COLO668 (cell line): ENCODE measurements around the gene RPL18A.

Source experiments
- DNase-seq: peaks from one replicate; lab custom pipeline; 2025; ENCODE audit not compliant: unreplicated experiment; lab: John Stamatoyannopoulos, UW

RPL18A gene

DNA sequence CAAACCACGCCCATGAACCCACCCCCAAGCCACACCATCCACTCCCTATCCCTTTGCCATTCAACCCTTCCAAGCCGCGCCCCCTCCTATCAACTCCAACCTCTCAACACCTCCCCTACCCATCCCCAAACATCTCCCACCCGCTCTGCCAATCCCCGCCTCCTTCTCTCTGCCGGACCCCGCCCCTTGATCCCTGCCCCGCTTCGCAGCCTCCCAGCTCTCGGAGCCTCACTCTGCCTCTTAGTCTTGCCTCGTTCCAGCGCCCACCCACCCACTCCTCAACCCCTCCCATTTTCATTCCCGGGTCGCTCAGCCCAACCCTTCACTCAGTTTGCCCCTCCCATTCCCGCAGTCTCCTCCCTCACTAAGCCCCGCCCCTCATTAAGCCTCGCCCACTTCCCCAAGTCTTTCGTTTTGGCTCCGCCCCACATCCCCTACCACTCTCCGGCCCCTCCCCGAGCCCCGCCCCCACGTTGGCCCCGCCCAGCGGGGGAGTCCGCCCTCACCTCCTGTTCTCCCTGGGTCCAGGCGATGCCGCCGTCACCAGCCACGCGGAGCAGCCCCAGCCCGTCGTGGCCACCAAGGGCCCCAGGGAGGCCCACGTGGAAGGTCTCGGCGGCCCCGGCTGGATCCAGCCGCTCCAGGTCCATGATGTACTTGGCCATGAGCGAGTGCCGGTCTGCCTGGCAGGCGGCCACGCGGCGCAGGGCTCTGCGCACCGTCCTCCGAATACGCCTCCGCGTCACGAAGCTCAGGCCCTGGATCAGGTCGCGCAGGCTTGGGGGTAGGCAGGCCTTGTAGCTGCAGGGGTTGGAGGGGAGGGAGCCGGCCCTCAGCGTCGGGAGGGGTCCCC is 17.7 kb upstream of the RPL18A start:
- DNase-seq, result peak; percentile 64

DNA sequence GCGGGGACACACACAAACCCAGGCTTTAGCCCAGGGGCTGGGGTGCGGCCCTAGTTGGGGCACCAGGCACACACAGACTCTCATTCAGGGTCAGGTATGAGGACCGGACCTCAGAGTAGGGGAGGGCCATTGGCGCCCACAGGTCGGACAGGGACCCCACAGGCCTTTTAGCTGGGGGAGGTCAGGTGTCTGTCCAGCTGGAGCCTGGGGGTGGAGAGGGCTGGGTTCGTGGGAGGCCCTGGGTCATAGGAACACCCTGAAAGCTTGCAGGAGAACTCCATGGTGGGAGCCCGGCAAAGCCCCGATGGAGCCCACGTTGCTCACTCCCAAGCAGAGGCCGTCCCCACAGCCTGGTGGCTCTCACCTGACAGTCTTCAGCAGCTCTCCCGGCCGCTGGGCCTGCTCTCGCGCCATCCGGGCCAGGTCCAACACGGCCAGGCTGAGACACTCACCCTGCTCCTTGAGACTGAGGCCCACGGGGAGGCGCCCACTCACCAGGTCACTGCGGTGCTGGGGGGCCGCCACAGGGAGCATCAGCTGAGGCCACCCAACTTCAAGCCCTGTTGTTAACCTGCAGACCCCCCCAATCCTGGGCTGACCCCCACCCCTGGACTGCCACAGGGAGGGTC is 16.9 kb upstream of the RPL18A start:
- DNase-seq, result no peak

DNA sequence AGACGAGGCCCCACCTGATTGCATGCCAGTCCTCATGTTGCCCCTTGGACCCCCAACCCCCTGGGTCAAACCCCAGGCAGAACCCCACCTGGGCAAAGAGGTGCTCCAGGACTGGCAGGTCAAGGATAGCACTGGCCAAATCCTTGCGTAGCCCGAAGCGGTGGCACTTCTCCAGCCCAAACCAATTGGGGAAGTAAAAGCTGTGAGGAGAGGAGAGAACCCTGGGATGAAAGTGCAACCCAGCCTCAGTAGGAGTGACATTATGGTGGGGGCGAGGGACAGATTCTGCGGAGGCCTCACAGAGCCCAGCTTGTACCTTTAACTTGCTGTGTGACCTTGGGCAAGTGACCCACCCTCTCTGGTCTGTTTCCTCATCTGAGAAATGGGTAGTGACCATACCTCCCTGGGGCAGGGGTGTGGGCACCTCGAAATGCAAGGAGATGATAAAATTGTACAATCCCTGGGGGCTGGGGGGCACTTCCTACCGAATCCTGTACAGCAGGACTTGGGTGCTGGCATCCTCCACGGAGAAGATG is 16.4 kb upstream of the RPL18A start:
- no peak for DNase-seq

DNA sequence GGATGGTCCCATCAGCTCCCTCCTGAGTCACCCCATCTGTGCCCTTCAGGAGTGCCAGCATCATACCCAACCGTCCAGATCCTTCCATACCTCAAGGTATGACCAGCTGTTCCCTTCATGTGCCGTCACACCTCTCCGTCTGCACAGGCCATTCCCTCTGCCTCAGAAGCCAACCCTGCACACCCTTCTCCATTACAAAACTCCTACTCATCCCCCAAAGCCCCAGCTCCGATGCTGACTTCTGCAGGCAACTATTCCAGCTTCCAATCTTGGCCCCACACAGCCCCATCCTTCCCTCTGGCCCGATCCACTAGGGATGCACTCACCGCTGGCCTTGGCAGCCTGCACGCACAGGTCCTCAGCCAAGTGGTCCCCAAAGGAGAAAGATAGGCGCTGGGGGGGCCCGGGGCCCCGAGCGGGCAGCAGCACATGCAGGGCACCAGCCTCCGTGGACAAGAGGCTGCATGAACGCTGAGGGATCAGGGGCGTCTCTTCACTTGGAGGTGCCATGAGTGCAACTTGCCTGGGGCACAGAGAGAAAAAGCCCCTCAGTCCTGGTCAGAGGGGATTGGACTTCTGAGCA is 15.7 kb upstream of the RPL18A start:
- no peak for DNase-seq

DNA sequence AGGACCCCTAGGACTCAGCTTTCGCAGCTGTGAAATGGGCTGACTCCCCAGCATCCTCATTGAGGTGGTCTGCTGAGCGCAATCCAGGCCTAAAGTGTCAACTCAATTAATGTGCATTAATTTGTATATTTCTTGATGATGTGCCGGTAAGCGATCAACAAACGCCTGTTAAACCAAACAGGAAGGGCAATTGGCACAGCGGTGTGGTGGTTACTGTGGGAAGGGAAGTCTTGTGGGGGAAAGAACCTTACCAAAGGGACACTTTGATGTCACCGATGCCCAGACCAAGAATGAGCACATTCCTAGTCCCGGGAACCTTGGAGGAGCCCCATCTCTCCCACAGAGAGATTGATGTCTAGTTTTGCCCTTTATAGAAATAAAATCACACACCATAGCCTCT is 13.6 kb upstream of the RPL18A start:
- no peak for DNase-seq

DNA sequence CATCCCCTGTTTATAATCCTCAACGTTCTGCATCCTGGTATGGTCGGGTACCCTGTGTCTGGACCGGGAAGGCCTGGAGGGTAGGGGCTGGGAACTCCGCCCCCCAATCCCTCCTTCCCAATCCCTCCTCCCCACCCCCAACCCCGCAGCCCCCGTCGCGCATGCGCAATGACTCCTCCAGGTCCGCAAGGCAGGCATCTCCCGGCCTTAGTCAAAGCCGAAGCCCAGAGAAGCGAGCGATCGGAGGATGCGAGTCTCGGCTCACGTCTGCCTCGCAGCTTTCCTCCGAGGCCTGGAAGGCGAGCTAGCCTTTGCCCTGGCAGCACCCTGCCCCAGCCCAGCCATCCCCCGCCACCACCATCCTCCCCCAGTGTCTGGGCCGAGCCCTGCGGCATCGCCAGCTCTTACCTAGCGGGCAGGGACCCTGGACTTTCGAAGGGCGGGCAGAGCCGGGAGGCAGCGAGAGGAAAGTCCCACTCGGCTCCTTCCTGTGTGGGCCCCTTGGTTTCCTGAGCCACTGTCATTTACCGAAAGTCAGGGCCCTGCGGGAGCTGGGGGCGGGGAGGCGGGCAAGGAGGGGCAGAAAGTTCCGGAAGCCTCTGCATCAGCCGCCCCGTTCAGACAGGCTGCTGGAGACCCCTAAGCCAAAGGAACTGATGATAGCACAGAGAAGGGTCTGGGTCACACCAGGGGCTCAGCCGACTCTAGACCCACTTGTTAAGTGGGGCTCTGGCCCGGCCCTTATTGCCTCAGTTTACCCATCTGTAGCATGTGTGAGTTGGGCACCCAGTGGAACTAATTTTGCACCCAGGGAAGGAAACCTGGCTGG is 12.0 kb upstream of the RPL18A start, which contains the start of gene JAK3:
TSS of gene JAK3 (minus strand) at position 445 of the 829 bp plus-strand sequence. CDS start 3,565 bp downstream, outside the sequence.
- peak; percentile 9 for DNase-seq

DNA sequence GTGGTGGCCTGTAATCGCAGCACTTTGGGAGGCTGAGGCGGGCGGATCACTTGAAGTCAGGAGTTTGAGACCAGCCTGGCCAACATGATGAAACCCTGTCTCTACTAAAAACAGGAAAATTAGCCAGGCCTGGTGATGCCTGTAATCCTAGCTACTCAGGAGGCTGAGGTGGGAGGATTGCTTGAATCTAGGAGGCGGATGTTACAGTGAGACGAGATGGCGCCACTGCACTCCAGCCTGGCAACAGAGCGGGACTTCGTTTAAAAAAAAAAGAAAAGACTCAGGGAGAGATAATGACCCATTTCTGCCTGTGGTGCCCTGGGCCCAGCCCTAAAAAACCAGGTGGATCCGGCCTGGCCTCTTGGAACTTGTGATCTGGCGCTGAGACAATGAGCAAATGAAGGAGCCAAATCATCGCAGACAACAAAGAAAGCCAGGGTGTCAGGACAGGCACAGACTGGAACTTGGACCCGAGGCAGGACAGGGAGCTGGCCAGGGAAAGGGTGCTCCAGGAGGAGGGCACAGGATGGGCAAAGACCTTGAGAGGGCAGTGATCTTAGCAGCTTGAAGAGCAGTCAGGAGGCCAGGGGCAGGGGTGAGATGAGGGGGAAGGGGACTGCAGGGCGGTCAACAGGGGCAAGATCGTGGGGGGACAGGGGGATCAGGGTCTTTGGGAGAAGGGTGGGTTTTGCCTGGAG is 11.0 kb upstream of the RPL18A start:
- DNase-seq, result no peak

DNA sequence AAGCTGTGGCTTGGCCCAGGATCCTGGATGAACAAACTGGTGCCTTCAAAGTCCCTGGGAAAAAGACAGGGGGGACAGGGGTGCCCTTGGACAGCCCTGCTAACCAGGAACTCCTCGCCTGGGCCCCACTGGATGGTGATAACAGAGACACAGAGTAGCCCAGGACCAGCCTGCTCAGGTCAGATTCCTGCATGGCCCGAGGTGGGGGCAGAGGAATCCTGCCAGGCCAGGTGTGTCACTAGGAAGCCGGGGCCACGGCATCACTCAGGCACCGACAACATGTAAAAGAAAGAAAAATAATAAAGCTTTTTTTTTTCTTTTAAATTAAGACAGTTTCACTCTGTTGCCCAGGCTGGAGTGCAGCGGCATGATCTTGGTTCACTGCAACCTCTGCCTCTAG is 5.6 kb upstream of the RPL18A start:
- no peak for DNase-seq

DNA sequence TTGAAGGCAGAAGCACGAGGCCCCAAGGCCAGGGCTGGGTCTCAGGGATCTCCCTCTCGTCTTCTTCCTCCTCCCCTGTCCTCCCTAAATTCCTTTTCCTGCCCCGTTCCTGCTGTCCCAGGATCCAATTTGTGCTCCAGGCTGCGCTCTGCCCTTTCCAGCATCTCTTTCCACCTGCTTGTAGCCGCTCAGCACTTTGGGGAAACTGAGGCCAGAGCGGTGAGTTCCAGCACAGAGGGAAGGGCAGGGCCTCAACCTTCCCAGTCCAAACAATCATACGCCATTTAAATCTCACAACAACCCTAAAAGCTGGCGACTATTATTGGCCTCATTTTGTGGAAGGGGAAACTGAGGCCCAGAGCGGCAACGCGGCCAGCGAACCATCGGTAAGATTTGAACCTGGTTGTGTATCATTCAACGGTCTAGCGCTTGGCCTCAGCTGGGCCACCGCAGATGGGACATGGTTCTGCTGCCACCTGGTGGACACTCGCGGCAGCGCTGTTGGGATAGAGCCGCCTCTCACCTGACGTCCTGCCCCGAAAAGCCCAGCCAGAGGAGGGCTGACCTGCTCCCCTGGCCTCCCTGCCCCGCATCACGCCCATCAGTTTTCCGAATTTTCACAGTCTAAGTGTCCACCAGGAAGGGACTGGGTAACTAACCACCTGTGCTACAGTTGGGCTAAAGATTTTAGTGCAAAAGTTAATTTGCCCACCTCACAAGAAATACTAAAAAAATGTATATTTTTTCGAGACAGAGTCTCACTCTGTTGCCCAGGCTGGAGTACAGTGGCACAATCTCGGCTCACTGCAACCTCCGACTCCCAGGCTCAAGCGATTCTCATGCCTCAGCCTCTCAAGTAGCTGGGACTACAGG is 4.2 kb upstream of the RPL18A start:
- peak; percentile 75 for DNase-seq

DNA sequence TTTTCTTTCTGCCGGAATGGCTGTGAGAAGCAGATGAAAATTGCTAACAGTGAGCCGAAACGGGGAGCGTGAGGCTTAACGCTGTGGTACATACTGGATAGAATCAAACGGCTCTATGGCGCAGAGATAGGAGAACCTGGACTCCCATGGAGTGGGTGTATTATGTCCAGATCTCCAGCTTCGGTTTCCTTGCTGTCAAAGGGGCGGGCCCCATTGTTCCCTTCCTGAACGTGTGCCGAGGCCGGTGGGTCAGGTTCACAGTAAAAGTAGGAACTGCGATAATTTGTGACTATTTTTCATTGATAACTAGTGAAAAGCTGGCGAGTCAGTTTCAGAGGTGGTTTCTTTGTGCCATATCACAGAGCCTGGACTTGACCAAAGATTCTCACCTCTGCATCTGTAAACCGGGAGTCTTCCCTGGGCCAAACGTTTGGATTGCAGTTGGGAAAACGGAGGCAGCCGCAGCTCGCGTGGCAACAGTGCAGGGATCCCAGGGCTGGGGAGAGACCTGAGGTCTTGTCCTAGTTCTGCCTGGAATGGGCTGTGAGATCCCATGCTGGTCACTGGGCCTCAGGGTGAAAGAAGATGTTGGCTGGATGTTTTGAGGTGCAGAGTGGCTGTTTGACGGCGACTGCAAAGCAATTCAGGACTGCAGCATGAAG is 752 bp downstream of the RPL18A start:
- DNase-seq, result peak; percentile 13

DNA sequence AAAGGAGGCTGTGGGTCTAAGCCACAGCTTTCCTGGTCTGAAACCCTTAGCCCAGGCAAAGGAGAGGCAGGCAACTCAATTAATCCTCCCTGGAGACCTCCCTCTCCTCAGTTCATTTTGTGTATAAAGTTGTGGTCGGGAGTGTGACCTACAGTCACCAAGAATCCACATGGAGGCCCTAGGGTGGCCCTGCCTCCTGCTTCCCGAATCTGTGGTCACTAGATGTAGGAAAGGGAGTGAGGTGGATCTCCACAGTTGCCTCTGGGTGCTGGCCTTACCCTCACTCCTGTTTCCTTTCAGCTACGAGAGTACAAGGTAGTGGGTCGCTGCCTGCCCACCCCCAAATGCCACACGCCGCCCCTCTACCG is 1.3 kb downstream of the RPL18A start:
- DNase-seq, result no peak

DNA sequence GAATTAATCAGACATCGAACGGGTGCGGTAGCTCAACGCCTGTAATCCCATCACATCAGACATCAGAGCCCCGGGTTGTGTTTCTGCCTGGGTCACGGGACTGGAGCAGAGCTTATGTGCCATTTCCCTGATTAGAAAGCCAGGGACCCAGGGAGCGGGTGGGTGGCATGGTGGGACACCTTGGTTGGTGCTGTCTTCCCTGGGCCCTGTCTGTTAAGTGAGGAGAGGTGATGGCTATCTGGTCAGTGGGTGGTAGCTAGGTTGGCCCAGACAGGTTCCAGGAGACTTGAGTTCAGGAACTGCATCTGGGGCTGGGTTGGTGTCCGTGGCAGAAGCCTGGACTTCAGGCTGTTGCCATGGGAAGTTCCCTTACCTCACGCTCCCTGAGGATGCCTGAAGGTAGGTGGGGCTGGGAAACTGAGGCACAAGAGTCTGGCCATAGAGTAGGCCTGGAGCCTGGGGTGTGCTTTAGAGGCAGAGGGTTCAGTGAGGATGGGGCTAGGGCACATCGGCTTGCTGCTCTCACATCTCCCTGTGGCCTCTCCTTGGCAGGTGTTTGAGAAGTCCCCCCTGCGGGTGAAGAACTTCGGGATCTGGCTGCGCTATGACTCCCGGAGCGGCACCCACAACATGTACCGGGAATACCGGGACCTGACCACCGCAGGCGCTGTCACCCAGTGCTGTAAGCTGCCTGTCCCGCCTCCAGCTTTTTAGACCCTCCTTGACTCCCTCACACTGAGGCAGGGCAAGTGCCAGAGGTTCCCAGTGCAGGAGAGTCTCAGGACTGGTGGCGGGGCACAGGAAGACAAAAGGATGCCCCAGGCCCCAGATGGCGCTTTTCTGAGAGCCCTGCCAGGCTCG is 2.1 kb downstream of the RPL18A start:
- DNase-seq, result no peak

DNA sequence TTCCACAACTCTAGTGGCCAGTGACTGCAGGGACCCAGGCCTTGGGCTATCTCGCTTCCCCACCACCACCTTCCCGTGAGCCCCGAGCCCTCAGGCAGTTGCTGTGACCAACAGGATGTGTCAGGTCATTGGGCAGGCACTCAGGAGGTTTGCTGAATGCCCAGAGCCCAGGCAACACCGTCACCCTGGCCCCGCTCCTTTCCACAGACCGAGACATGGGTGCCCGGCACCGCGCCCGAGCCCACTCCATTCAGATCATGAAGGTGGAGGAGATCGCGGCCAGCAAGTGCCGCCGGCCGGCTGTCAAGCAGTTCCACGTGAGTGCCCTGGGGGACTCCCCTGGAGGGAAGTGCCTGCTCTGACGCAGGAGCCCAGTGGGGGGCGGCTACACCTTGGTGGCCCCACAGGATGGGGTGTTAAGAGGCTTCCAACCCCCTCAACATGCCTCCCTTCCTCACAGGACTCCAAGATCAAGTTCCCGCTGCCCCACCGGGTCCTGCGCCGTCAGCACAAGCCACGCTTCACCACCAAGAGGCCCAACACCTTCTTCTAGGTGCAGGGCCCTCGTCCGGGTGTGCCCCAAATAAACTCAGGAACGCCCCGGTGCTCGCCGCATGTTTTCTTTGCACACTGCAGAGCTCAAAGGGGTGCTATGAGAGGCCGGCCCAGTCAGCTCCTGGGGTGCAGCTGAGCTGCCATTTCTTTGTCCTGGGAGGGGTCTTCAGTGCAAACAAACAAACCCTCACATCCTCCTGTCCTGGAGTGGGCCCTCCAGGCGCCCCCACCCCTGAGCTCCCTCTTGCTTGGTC is 3.2 kb downstream of the RPL18A start:
- no peak for DNase-seq

DNA sequence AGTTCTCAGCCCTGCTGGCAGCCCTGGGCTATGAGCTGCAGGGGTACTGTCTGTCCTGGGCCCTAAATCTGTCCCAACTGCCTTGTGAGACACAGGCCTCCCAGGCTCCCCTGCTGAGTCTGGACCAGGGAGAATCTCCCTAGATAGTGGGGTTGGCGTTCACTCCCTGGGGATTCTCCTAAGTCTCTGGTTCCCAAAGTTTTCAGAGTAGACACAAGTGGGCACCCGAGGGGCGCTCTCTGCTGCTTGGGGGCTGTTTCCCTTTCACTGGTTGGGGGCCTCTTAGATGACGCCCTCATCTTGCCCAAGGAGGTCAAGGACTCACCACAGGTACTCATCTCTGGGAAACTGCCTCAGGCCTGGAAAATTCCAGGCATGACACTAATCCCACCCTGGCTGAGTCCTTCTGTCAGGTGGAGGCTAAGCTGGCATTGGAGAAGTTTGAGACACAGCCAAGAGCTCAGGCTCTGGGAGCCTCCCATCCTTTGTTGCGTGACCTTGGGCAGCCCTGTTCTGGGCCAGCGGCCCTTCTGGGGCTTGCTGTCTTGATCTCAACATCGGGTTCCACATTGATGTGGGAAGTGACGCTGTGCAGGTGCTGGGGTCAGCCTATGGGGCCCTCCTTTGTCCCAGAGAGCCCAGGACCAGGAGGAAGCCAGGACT is 3.9 kb downstream of the RPL18A start:
- DNase-seq, result no peak

DNA sequence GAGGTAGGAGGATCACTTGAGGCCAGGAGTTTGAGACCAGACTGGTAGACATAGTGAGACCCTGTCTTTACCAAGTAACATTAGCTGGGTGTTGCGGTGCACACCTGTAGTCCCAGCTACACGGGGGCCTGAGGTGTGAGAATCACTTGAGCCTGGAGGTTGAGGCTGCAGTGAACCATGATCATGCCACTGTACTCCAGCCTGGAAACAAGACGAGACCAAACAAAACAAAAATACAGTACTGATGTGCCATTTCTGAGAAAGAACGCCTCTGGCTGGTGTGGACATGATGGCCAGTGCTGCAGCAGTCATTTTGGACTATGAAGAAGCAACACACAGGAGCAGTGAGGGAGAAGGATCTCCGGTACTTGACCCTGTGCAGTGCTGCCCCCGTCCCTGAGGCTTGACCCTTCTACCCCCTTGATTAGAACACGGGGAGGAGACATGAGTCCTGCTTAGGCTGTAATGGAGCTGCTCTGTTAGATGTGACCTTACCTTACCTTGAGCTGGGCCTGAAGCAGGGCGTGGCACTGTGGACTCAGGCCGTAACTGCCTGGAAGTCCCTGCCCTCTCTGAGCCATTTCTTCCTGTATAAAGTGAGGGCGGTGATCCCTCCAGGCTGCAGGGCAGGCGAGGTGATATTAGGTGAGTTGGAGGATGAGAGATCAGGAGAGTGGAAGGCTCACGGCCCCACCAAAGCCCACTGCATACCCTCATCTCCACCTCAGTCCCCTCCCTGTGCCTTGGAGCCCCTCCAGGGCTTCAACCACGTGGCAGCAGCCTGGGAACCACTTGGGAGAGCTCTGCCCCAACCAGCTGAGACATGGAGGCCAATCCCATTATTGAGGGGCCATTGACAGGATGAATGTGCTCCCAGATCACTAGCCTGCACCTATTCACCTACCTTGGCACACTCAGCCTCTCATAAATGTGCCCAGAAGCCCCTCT is 5.9 kb downstream of the RPL18A start:
- DNase-seq, result peak; percentile 38
